ENCODE results near the gene MED17.

Gene MED17

GRCh38 chr11:93817426-93818348 lies 33.6 kb downstream of the MED17 start:
- peak overlapping the region; percentile 39 for H3K27ac ChIP-seq (ENCODE audit: low read depth, low read length, severe bottlenecking)
- 85 to 95% methylated on average over 3 of the region's 4 CpGs for WGBS, 2 experiments (ENCODE audit: insufficient coverage in 2 of 2)
- no peaks in the 10 kb centered on the region for H3K9me3 ChIP-seq (ENCODE audit: control insufficient read depth, low read length)
- no peaks in the 10 kb centered on the region for H3K4me1 ChIP-seq (ENCODE audit: control insufficient read depth, insufficient read depth, low read length, poor library complexity, severe bottlenecking)
- no peak overlapping the region for H3K4me3 ChIP-seq (ENCODE audit: extremely low read depth, insufficient read depth, low read length, poor library complexity, severe bottlenecking)
- peaks cover 30% of the 10 kb centered on the region for H3K36me3 ChIP-seq (ENCODE audit: control insufficient read depth, insufficient read depth, low read length)

- WGBS, 2 experiments (ENCODE audit: insufficient coverage in 2 of 2) = 84 to 95% methylated on average over 7 of the region's 8 CpGs
These were observed 36.0 kb downstream of the MED17 start for GRCh38 chr11:93819966-93820695.

GRCh38 chr11:93820847-93821246 lies 36.8 kb downstream of the MED17 start:
- Histone ChIP-seq H3K27ac (ENCODE audit: low read depth, low read length, severe bottlenecking) (no peak overlapping the region), H3K9me3 (ENCODE audit: control insufficient read depth, low read length) (no peaks in the 10 kb centered on the region), H3K4me1 (ENCODE audit: control insufficient read depth, insufficient read depth, low read length, poor library complexity, severe bottlenecking) (no peaks in the 10 kb centered on the region), H3K4me3 (ENCODE audit: extremely low read depth, insufficient read depth, low read length, poor library complexity, severe bottlenecking) (no peak overlapping the region), H3K36me3 (ENCODE audit: control insufficient read depth, insufficient read depth, low read length) (peaks cover 3% of the 10 kb centered on the region)
- WGBS, 2 experiments (ENCODE audit: insufficient coverage in 2 of 2) = 94 to 95% methylated on average over 11 to 13 of the region's 14 CpGs

More at GRCh38 chr11:93819966-93820695, 36.0 kb downstream of the MED17 start:
- Histone ChIP-seq H3K27ac (ENCODE audit: low read depth, low read length, severe bottlenecking) (no peak overlapping the region), H3K4me3 (ENCODE audit: extremely low read depth, insufficient read depth, low read length, poor library complexity, severe bottlenecking) (no peak overlapping the region), H3K36me3 (ENCODE audit: control insufficient read depth, insufficient read depth, low read length) (peaks cover 8% of the 10 kb centered on the region), H3K4me1 (ENCODE audit: control insufficient read depth, insufficient read depth, low read length, poor library complexity, severe bottlenecking) (no peaks in the 10 kb centered on the region), H3K9me3 (ENCODE audit: control insufficient read depth, low read length) (no peaks in the 10 kb centered on the region)

- H3K4me1 ChIP-seq (ENCODE audit: control insufficient read depth, insufficient read depth, low read length, poor library complexity, severe bottlenecking) = no peaks in the 10 kb centered on the region
- no peak overlapping the region for H3K27ac ChIP-seq (ENCODE audit: low read depth, low read length, severe bottlenecking)
- H3K36me3 ChIP-seq (ENCODE audit: control insufficient read depth, insufficient read depth, low read length) = no peaks in the 10 kb centered on the region
- no peaks in the 10 kb centered on the region for H3K9me3 ChIP-seq (ENCODE audit: control insufficient read depth, low read length)
- WGBS, 2 experiments (ENCODE audit: insufficient coverage in 2 of 2) = 83 to 100% methylated on average over 2 of the region's 2 CpGs
- H3K4me3 ChIP-seq (ENCODE audit: extremely low read depth, insufficient read depth, low read length, poor library complexity, severe bottlenecking) = no peak overlapping the region
These were observed 37.5 kb downstream of the MED17 start for GRCh38 chr11:93821617-93822016.

GRCh38 chr11:93822359-93822758 lies 38.3 kb downstream of the MED17 start:
- H3K36me3 ChIP-seq (ENCODE audit: control insufficient read depth, insufficient read depth, low read length) = no peaks in the 10 kb centered on the region
- WGBS, 2 experiments (ENCODE audit: insufficient coverage in 2 of 2) = 88 to 100% methylated on average over 5 of the region's 5 CpGs
- no peak overlapping the region for H3K27ac ChIP-seq (ENCODE audit: low read depth, low read length, severe bottlenecking)
- no peaks in the 10 kb centered on the region for H3K9me3 ChIP-seq (ENCODE audit: control insufficient read depth, low read length)
- no peak overlapping the region for H3K4me3 ChIP-seq (ENCODE audit: extremely low read depth, insufficient read depth, low read length, poor library complexity, severe bottlenecking)
- H3K4me1 ChIP-seq (ENCODE audit: control insufficient read depth, insufficient read depth, low read length, poor library complexity, severe bottlenecking) = no peaks in the 10 kb centered on the region

GRCh38 chr11:93823210-93823609 lies 39.1 kb downstream of the MED17 start:
- Histone ChIP-seq H3K4me3 (ENCODE audit: extremely low read depth, insufficient read depth, low read length, poor library complexity, severe bottlenecking) (no peak overlapping the region), H3K4me1 (ENCODE audit: control insufficient read depth, insufficient read depth, low read length, poor library complexity, severe bottlenecking) (no peaks in the 10 kb centered on the region), H3K9me3 (ENCODE audit: control insufficient read depth, low read length) (no peaks in the 10 kb centered on the region), H3K36me3 (ENCODE audit: control insufficient read depth, insufficient read depth, low read length) (no peaks in the 10 kb centered on the region), H3K27ac (ENCODE audit: low read depth, low read length, severe bottlenecking) (no peak overlapping the region)
- WGBS, 2 experiments (ENCODE audit: insufficient coverage in 2 of 2) = 80 to 94% methylated on average over 1 to 3 of the region's 4 CpGs

GRCh38 chr11:93827363-93827762 lies 43.3 kb downstream of the MED17 start:
- H3K36me3 ChIP-seq (ENCODE audit: control insufficient read depth, insufficient read depth, low read length) = no peaks in the 10 kb centered on the region
- H3K9me3 ChIP-seq (ENCODE audit: control insufficient read depth, low read length) = no peaks in the 10 kb centered on the region
- 100% methylated on average over 1 of the region's 1 CpG; no CpG with 5 or more reads in 1 of the 2 experiments for WGBS, 2 experiments (ENCODE audit: insufficient coverage in 2 of 2)
- no peaks in the 10 kb centered on the region for H3K4me1 ChIP-seq (ENCODE audit: control insufficient read depth, insufficient read depth, low read length, poor library complexity, severe bottlenecking)
- no peak overlapping the region for H3K27ac ChIP-seq (ENCODE audit: low read depth, low read length, severe bottlenecking)
- no peak overlapping the region for H3K4me3 ChIP-seq (ENCODE audit: extremely low read depth, insufficient read depth, low read length, poor library complexity, severe bottlenecking)

GRCh38 chr11:93829598-93829997 lies 45.5 kb downstream of the MED17 start:
- Histone ChIP-seq H3K27ac (ENCODE audit: low read depth, low read length, severe bottlenecking) (no peak overlapping the region), H3K9me3 (ENCODE audit: control insufficient read depth, low read length) (no peaks in the 10 kb centered on the region), H3K36me3 (ENCODE audit: control insufficient read depth, insufficient read depth, low read length) (no peaks in the 10 kb centered on the region), H3K4me1 (ENCODE audit: control insufficient read depth, insufficient read depth, low read length, poor library complexity, severe bottlenecking) (no peaks in the 10 kb centered on the region), H3K4me3 (ENCODE audit: extremely low read depth, insufficient read depth, low read length, poor library complexity, severe bottlenecking) (no peak overlapping the region)
- 75 to 89% methylated on average over 3 of the region's 3 CpGs for WGBS, 2 experiments (ENCODE audit: insufficient coverage in 2 of 2)

GRCh38 chr11:93831343-93832127 lies 47.5 kb downstream of the MED17 start:
- Histone ChIP-seq H3K27ac (ENCODE audit: low read depth, low read length, severe bottlenecking) (no peak overlapping the region), H3K9me3 (ENCODE audit: control insufficient read depth, low read length) (no peaks in the 10 kb centered on the region), H3K4me1 (ENCODE audit: control insufficient read depth, insufficient read depth, low read length, poor library complexity, severe bottlenecking) (no peaks in the 10 kb centered on the region), H3K36me3 (ENCODE audit: control insufficient read depth, insufficient read depth, low read length) (no peaks in the 10 kb centered on the region), H3K4me3 (ENCODE audit: extremely low read depth, insufficient read depth, low read length, poor library complexity, severe bottlenecking) (no peak overlapping the region)
- 69 to 80% methylated on average over 2 of the region's 3 CpGs for WGBS, 2 experiments (ENCODE audit: insufficient coverage in 2 of 2)

GRCh38 chr11:93832780-93833179 lies 48.7 kb downstream of the MED17 start:
- H3K36me3 ChIP-seq (ENCODE audit: control insufficient read depth, insufficient read depth, low read length) = no peaks in the 10 kb centered on the region
- H3K27ac ChIP-seq (ENCODE audit: low read depth, low read length, severe bottlenecking) = no peak overlapping the region
- H3K9me3 ChIP-seq (ENCODE audit: control insufficient read depth, low read length) = no peaks in the 10 kb centered on the region
- no peak overlapping the region for H3K4me3 ChIP-seq (ENCODE audit: extremely low read depth, insufficient read depth, low read length, poor library complexity, severe bottlenecking)
- no peaks in the 10 kb centered on the region for H3K4me1 ChIP-seq (ENCODE audit: control insufficient read depth, insufficient read depth, low read length, poor library complexity, severe bottlenecking)
- 67 to 83% methylated on average over 1 of the region's 1 CpG for WGBS, 2 experiments (ENCODE audit: insufficient coverage in 2 of 2)
